ENCODE data around the gene ELAVL3.

GRCh38 chr19:11451871-11452619, 28.8 kb downstream of the ELAVL3 start:
- no peak for TF ChIP-seq CTCF (IDR thresholded peaks at IDR 0.05)
- no peak for TF ChIP-seq POLR2A (IDR thresholded peaks at IDR 0.05)

All from thyroid gland (tissue), 4 donors.